PC-9 (cell line): ENCODE data around the gene SUMF1. TPM values are rescaled to one million over a fixed set of nuclear protein-coding genes. Genes with fewer than 3 reads are reported as not detected.

Source experiments
- BruUV-seq: library from RNA; stranded (reverse); fragments of 400-500 nt; replicated peaks from 2 replicates; lab custom pipeline; 2021; lab: Mats Ljungman, UMichigan
- CTCF ChIA-PET: fragments of 300-600 bp; sonication (Branson Sonifier 250); formaldehyde crosslinking; loops from one replicate; lab custom pipeline; 2022; ENCODE audit warnings: antibody characterized with exemption; lab: Charles Lee
- POLR2A ChIA-PET: fragments of 300-600 bp; sonication (Branson Sonifier 250); formaldehyde crosslinking; loops from one replicate; lab custom pipeline; 2022; ENCODE audit warnings: antibody characterized with exemption; ENCODE audit not compliant: unreplicated experiment; lab: Charles Lee
- DNase-seq, 2 experiments: peaks; one replicate each; pipeline versions ENCODE4 v3.0.0 to v3.0.0-alpha.2; 2015 to 2022; ENCODE audit warnings: mixed read lengths in 1 of 2
- H2AFZ ChIP-seq: fragments of 200-600 bp; sonication (generic); 2 replicates; pipeline ENCODE4 v1.8.1; 2017; ENCODE audit warnings: antibody characterized with exemption
- H3F3A ChIP-seq: fragments of 200-600 bp; sonication (generic); 2 replicates; pipeline ENCODE4 v1.8.1; 2017; ENCODE audit warnings: antibody characterized with exemption, mild to moderate bottlenecking, low read depth; ENCODE audit not compliant: insufficient read depth
- H3K27ac ChIP-seq: fragments of 200-600 bp; sonication (generic); 2 replicates; pipeline ENCODE4 v1.6.1; 2016; ENCODE audit warnings: mixed run types
- H3K27me3 ChIP-seq: fragments of 200-600 bp; sonication (generic); 2 replicates; pipeline ENCODE4 v1.6.1; 2016; ENCODE audit warnings: low read depth, mixed run types; ENCODE audit not compliant: insufficient read depth
- H3K36me3 ChIP-seq: fragments of 200-600 bp; sonication (generic); 2 replicates; pipeline ENCODE4 v1.6.1; 2016; ENCODE audit warnings: low read depth, mixed run types
- H3K4me1 ChIP-seq: fragments of 200-600 bp; sonication (generic); replicated peaks from 2 replicates; pipeline ENCODE4 v1.6.1; 2016; ENCODE audit warnings: mixed run types; ENCODE audit not compliant: insufficient read depth
- H3K4me2 ChIP-seq: fragments of 200-600 bp; sonication (generic); 2 replicates; pipeline ENCODE4 v1.6.1; 2017; ENCODE audit warnings: mixed run types
- H3K4me3 ChIP-seq: fragments of 200-600 bp; sonication (generic); 2 replicates; pipeline ENCODE4 v1.6.1; 2016; ENCODE audit warnings: mixed run types
- H3K79me2 ChIP-seq: fragments of 200-600 bp; sonication (generic); 2 replicates; pipeline ENCODE4 v1.6.1; 2017; ENCODE audit warnings: low read depth, mixed run types
- H3K9me2 ChIP-seq: fragments of 200-600 bp; sonication (generic); 2 replicates; pipeline ENCODE4 v1.8.1; 2017; ENCODE audit warnings: mild to moderate bottlenecking; ENCODE audit not compliant: insufficient read depth
- H3K9me3 ChIP-seq: fragments of 200-600 bp; sonication (generic); 2 replicates; pipeline ENCODE4 v1.8.1; 2016; ENCODE audit warnings: low read depth; ENCODE audit not compliant: insufficient read depth
- H4K20me1 ChIP-seq: fragments of 200-600 bp; sonication (generic); 2 replicates; pipeline ENCODE4 v1.8.1; 2017; ENCODE audit not compliant: insufficient read depth
- CTCF ChIP-seq: fragments of 200-600 bp; sonication (generic); conservative IDR thresholded peaks from 2 replicates; pipeline ENCODE4 v1.6.1; 2017; ENCODE audit warnings: mixed run types, antibody characterized with exemption, mild to moderate bottlenecking, moderate library complexity
- EZH2 ChIP-seq: fragments of 200-600 bp; sonication (generic); IDR thresholded peaks from 2 replicates; pipeline ENCODE4 v1.8.0; 2017; ENCODE audit warnings: antibody characterized with exemption, low read depth
- intact Hi-C: fragments of 100-400 bp; cut with micrococcal nuclease; formaldehyde crosslinking; loops from one replicate; pipeline ENCODE4 v1.10.0; 2022; ENCODE audit not compliant: unreplicated experiment
- total RNA-seq: library from RNA; stranded (reverse); gene quantifications from 2 replicates; pipeline ENCODE4 v1.2.3, GENCODE V29; 2021

Gene SUMF1
- total RNA-seq, 1 experiment from 2014 or later: 41.6 TPM

GRCh38 chr3:4340077-4340410, 127.0 kb downstream of the SUMF1 start:
- no peak for DNase-seq
- ChIA-PET CTCF (no interaction called here), POLR2A (interaction anchor here (0.7 kb wide), 1 partner anchor 673 kb away, joined by 5 read pairs; no protein-coding TSS in a partner anchor)
- no peaks in the 10 kb centered on the region for H3K9me2 ChIP-seq
- H3K4me2 ChIP-seq: no peak overlapping the region
- BruUV-seq: no TSS peak
- no peaks in the 10 kb centered on the region for H3K79me2 ChIP-seq
- no peaks in the 10 kb centered on the region for H3K27me3 ChIP-seq
- no peaks in the 10 kb centered on the region for H3K36me3 ChIP-seq
- no peaks in the 10 kb centered on the region for H4K20me1 ChIP-seq
- no peaks in the 10 kb centered on the region for H3K4me1 ChIP-seq
- no peak overlapping the region for H3K27ac ChIP-seq
- H3F3A ChIP-seq: no peaks in the 10 kb centered on the region
- no peaks in the 10 kb centered on the region for H3K9me3 ChIP-seq
- intact Hi-C loops: no loop called here
- TF ChIP-seq CTCF (no peak), EZH2 (no peak)
- no peak overlapping the region for H2AFZ ChIP-seq
- H3K4me3 ChIP-seq: no peak overlapping the region

- ChIA-PET POLR2A (no interaction called here), CTCF (no interaction called here)
- Histone ChIP-seq H3K4me2 (no peak overlapping the region), H3K79me2 (no peaks in the 10 kb centered on the region), H2AFZ (no peak overlapping the region), H3K27me3 (no peaks in the 10 kb centered on the region), H3K4me3 (no peak overlapping the region), H4K20me1 (no peaks in the 10 kb centered on the region), H3K9me3 (no peaks in the 10 kb centered on the region), H3K9me2 (no peaks in the 10 kb centered on the region), H3K36me3 (no peaks in the 10 kb centered on the region), H3K4me1 (no peaks in the 10 kb centered on the region), H3K27ac (no peak overlapping the region), H3F3A (no peaks in the 10 kb centered on the region)
- DNase-seq: no peak
- no peak for TF ChIP-seq EZH2
- TF ChIP-seq CTCF: no peak
- intact Hi-C loops: no loop called here
- no TSS peak for BruUV-seq
Observed at GRCh38 chr3:4338751-4339150, 128.3 kb downstream of the SUMF1 start.

- Histone ChIP-seq H3K79me2 (no peaks in the 10 kb centered on the region), H3K36me3 (no peaks in the 10 kb centered on the region), H2AFZ (no peak overlapping the region), H4K20me1 (no peaks in the 10 kb centered on the region), H3K27me3 (no peaks in the 10 kb centered on the region), H3K9me2 (no peaks in the 10 kb centered on the region), H3K4me1 (no peaks in the 10 kb centered on the region), H3K27ac (no peak overlapping the region), H3F3A (no peaks in the 10 kb centered on the region), H3K4me2 (no peak overlapping the region), H3K9me3 (no peaks in the 10 kb centered on the region), H3K4me3 (no peak overlapping the region)
- intact Hi-C loops: no loop called here
- no peak for DNase-seq
- ChIA-PET CTCF (no interaction called here), POLR2A (no interaction called here)
- TF ChIP-seq EZH2: no peak
- no peak for TF ChIP-seq CTCF
- no TSS peak for BruUV-seq
Observed at GRCh38 chr3:4336850-4337546, 130.1 kb downstream of the SUMF1 start.
